B cell (primary cell): Measurements from ENCODE around the gene SPINDOC. TPM values are rescaled to one million over a fixed set of nuclear protein-coding genes. Genes with fewer than 3 reads are reported as not detected.

Source experiments
- ATAC-seq: fragments of 200-7000 bp; cut with Tn5 transposase; one replicate; pipeline ENCODE4 v1.10.0; 2021; ENCODE audit warnings: low read depth, mild to moderate bottlenecking, moderate number of reproducible peaks, moderate library complexity
- CTCF ChIA-PET: fragments of 350-600 bp; sonication (Branson Sonifier 250); formaldehyde crosslinking; loops from one replicate; lab custom pipeline; 2021; ENCODE audit warnings: antibody characterized with exemption, inconsistent platforms; lab: Charles Lee
- POLR2A ChIA-PET: fragments of 350-600 bp; sonication (Branson Sonifier 250); formaldehyde crosslinking; loops from one replicate; lab custom pipeline; 2021; ENCODE audit warnings: antibody characterized with exemption; lab: Charles Lee
- DNase-seq: peaks from one replicate; pipeline ENCODE4 v3.0.0; 2013
- H2AFZ ChIP-seq: 2 replicates; pipeline ENCODE4 v1.6.1; 2012; ENCODE audit warnings: mild to moderate bottlenecking, low read depth, low read length; ENCODE audit not compliant: insufficient read depth, poor library complexity, severe bottlenecking
- H3K27ac ChIP-seq, 2 donors: 1 replicate in 1 of 2; 2 replicates in 1 of 2; pipeline ENCODE4 v1.5.1; 2012 to 2013; ENCODE audit warnings: low read length in 2 of 2, mild to moderate bottlenecking in 2 of 2, moderate library complexity in 1 of 2
- H3K27me3 ChIP-seq, 4 experiments: fragments of 200-600 bp in 1 of 4; sonication (generic) in 1 of 4; replicated peaks in 1 of 4; 1 replicate in 2 of 4; 2 replicates in 2 of 4; pipeline versions ENCODE4 v1.6.1 to v1.7.0; 2013 to 2016; ENCODE audit warnings: low read length in 3 of 4, mild to moderate bottlenecking in 2 of 4, mixed read lengths in 1 of 4, moderate library complexity in 1 of 4; ENCODE audit not compliant: insufficient read depth in 4 of 4, control insufficient read depth in 3 of 4; ENCODE audit errors: control extremely low read depth in 1 of 4
- H3K36me3 ChIP-seq, 2 experiments: replicated peaks in 1 of 2; 1 replicate in 1 of 2; 2 replicates in 1 of 2; pipeline versions ENCODE4 v1.6.1 to v1.7.1; 2013; ENCODE audit warnings: low read length in 1 of 2; ENCODE audit not compliant: insufficient read depth in 2 of 2, control insufficient read depth in 1 of 2; ENCODE audit errors: control extremely low read depth in 1 of 2, extremely low read depth in 1 of 2
- H3K4me1 ChIP-seq, 2 donors: fragments of 200-600 bp in 1 of 2; sonication (generic) in 1 of 2; 1 replicate in 1 of 2; 2 replicates in 1 of 2; pipeline versions ENCODE4 v1.5.1 to v1.6.1; 2013 to 2017; ENCODE audit warnings: low read length in 2 of 2; ENCODE audit not compliant: control insufficient read depth in 2 of 2, insufficient read depth in 2 of 2
- H3K4me2 ChIP-seq: replicated peaks from 2 replicates; pipeline ENCODE3; 2012; ENCODE audit warnings: mild to moderate bottlenecking, low read depth, low read length; ENCODE audit not compliant: poor library complexity, severe bottlenecking
- H3K4me3 ChIP-seq, 5 experiments: fragments of 200-600 bp in 1 of 5; sonication (generic) in 1 of 5; 1 replicate in 3 of 5; 2 replicates in 2 of 5; pipeline versions ENCODE4 v1.5.1 to v1.7.0; 2011 to 2016; ENCODE audit warnings: low read length in 4 of 5, mild to moderate bottlenecking in 4 of 5, low read depth in 2 of 5, control low read depth in 1 of 5, moderate library complexity in 1 of 5; ENCODE audit not compliant: insufficient read depth in 1 of 5; ENCODE audit errors: control extremely low read depth in 1 of 5, extremely low read depth in 1 of 5
- H3K79me2 ChIP-seq: fragments of 200-600 bp; sonication (generic); one replicate; pipeline ENCODE4 v1.6.0; 2016; ENCODE audit warnings: low read length; ENCODE audit not compliant: control insufficient read depth, insufficient read depth
- H3K9ac ChIP-seq: fragments of 200-600 bp; sonication (generic); 2 replicates; pipeline ENCODE4 v1.6.1; 2017; ENCODE audit warnings: mild to moderate bottlenecking, low read length, moderate library complexity
- H3K9me3 ChIP-seq, 3 donors: one replicate each; pipeline versions ENCODE4 v1.6.1 to v1.7.1; 2013; ENCODE audit warnings: low read length in 2 of 3; ENCODE audit not compliant: control insufficient read depth in 2 of 3, insufficient read depth in 1 of 3; ENCODE audit errors: control extremely low read depth in 1 of 3
- H4K20me1 ChIP-seq: 2 replicates; pipeline ENCODE4 v1.6.0; 2012; ENCODE audit warnings: mild to moderate bottlenecking, low read length; ENCODE audit not compliant: insufficient read depth, control insufficient read depth, poor library complexity, severe bottlenecking
- H3K27ac Mint-ChIP-seq: one replicate; pipeline ENCODE4 v1.8.0; 2021; ENCODE audit warnings: mixed read lengths
- H3K27me3 Mint-ChIP-seq: one replicate; pipeline ENCODE4 v1.8.0; 2021; ENCODE audit warnings: mixed read lengths
- H3K4me1 Mint-ChIP-seq: one replicate; pipeline ENCODE4 v1.8.0; 2021; ENCODE audit warnings: mixed read lengths
- H3K4me3 Mint-ChIP-seq: one replicate; pipeline ENCODE4 v1.8.0; 2021; ENCODE audit warnings: mixed read lengths
- H3K9me3 Mint-ChIP-seq: one replicate; pipeline ENCODE4 v1.8.0; 2022; ENCODE audit warnings: mixed read lengths; ENCODE audit not compliant: insufficient read depth
- CTCF ChIP-seq: fragments of 200-600 bp; IDR thresholded peaks from one replicate; pipeline ENCODE4 v1.8.0; 2022; ENCODE audit warnings: antibody characterized with exemption, mild to moderate bottlenecking
- EZH2 ChIP-seq: IDR thresholded peaks from 2 replicates; pipeline ENCODE4 v1.6.1; 2012; ENCODE audit warnings: borderline replicate concordance, low read depth, mild to moderate bottlenecking, moderate library complexity, low read length; ENCODE audit not compliant: insufficient read depth, poor library complexity, severe bottlenecking
- WGBS: methylation state at CpG from one replicate; pipeline ENCODE4 v1.1.5; 2013; ENCODE audit warnings: missing lambda C conversion rate; ENCODE audit not compliant: insufficient coverage; 5-methylcytosine and 5-hydroxymethylcytosine counted together
- intact Hi-C: fragments of 100-400 bp; cut with micrococcal nuclease; formaldehyde crosslinking; loops from one replicate; pipeline ENCODE4 v1.10.0; 2022
- polyA plus RNA-seq: library from polyadenylated mRNA; depleted of rRNA; stranded (reverse); fragments of >200 nt; gene quantifications from 2 replicates; pipeline ENCODE4 v1.2.3, GENCODE V29; 2012
- total RNA-seq, 2 donors: library from RNA; stranded (reverse); fragments of 120-200 nt in 1 of 2; gene quantifications; 1 replicate in 1 of 2; 2 replicates in 1 of 2; pipeline versions ENCODE4 v1.2.3 to v1.2.4, GENCODE V29; 2013 to 2022

SPINDOC gene
- total and polyA plus RNA-seq, 2 donors (not counting 1 experiment from before 2014, with no cell fraction given): 10.5 to 23.9 TPM

DNA sequence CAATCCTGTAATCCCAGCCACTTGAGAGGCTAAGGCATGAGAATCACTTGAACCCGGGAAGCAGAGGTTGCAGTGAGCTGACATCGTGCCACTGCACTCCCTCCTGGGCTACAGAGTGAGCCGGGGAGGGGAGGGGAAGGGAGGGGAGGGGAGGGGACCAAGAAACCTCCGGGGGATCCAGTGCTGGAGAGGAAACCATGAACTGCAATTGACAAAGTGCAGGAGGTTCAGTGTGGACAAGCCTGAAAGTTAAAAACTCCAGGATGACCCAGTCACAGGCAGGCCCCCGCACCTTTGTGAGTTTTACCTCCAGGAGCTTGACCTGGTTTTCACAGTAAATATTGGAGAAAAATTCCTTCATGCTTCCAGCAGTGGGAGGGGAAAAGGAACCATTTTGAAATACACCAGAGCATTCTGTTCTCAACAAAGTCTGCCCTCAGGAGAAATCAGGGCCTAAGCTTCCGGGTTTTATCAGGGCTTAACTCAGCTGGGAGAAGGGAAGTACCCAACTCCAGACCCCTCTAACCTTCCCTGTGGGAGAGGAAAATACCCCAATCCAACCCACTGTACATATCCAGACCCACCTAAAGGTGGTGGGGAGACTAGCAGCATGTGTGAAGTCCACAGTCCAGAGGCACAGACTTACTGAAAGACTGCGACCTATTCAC lies 29.2 kb upstream of the SPINDOC start:
- no peaks in the 10 kb centered on the region for H3K4me1 Mint-ChIP-seq
- DNase-seq (no peak), ATAC-seq (no peak)
- H3K27me3 Mint-ChIP-seq: peaks cover 8% of the 10 kb centered on the region
- Histone ChIP-seq H3K27ac (no peak overlapping the region), H4K20me1 (no peaks in the 10 kb centered on the region), H3K4me1 (no peaks in the 10 kb centered on the region), H3K36me3 (no peaks in the 10 kb centered on the region), H3K9me3 (peaks cover 0 to under 1% (median 0%) of the 10 kb centered on the region in 3 donors), H3K4me2 (no peak overlapping the region), H3K9ac (no peak overlapping the region), H2AFZ (no peak overlapping the region), H3K27me3 (no peaks in the 10 kb centered on the region), H3K4me3 (no peak overlapping the region), H3K79me2 (no peaks in the 10 kb centered on the region)
- H3K27ac Mint-ChIP-seq: no peak overlapping the region
- WGBS: 42% methylated on average over 2 of the region's 7 CpGs
- H3K9me3 Mint-ChIP-seq: no peaks in the 10 kb centered on the region
- intact Hi-C loops: no loop called here
- no peak overlapping the region for H3K4me3 Mint-ChIP-seq
- TF ChIP-seq EZH2 (no peak), CTCF (no peak)
- ChIA-PET POLR2A (no interaction called here), CTCF (interaction anchor here (0.7 kb wide), 1 partner anchor 16 kb away, joined by 3 read pairs; no protein-coding TSS in a partner anchor)

GRCh38 chr11:63785823-63786222 lies 27.4 kb upstream of the SPINDOC start:
- no peak overlapping the region for H3K4me2 ChIP-seq
- WGBS: no CpG with 5 or more reads among the region's 1 CpG
- no peak for TF ChIP-seq CTCF
- no peak for TF ChIP-seq EZH2
- Mint-ChIP-seq H3K9me3 (no peaks in the 10 kb centered on the region), H3K27me3 (no peaks in the 10 kb centered on the region), H3K4me1 (no peaks in the 10 kb centered on the region), H3K27ac (no peak overlapping the region), H3K4me3 (no peak overlapping the region)
- DNase-seq (no peak), ATAC-seq (no peak)
- CTCF ChIA-PET: interaction anchor here (0.7 kb wide), 1 partner anchor 143 kb away, joined by 3 read pairs; no protein-coding TSS in a partner anchor
- no peak overlapping the region for H3K27ac ChIP-seq
- peaks cover 0 to 7% of the 10 kb centered on the region in 2 donors for H3K4me1 ChIP-seq
- peaks cover 0 to 14% (median 3%) of the 10 kb centered on the region in 3 donors for H3K9me3 ChIP-seq
- H3K36me3 ChIP-seq: no peaks in the 10 kb centered on the region
- POLR2A ChIA-PET: no interaction called here
- no peak overlapping the region for H3K4me3 ChIP-seq
- no peak overlapping the region for H2AFZ ChIP-seq
- H3K79me2 ChIP-seq: no peaks in the 10 kb centered on the region
- intact Hi-C loops: no loop called here
- no peaks in the 10 kb centered on the region for H3K27me3 ChIP-seq
- no peak overlapping the region for H3K9ac ChIP-seq
- no peaks in the 10 kb centered on the region for H4K20me1 ChIP-seq
